ENCODE results near the gene ARL11. TPM values are rescaled to one million over a fixed set of nuclear protein-coding genes. Genes with fewer than 3 reads are reported as not detected.
"Not testable (repeated sequence)": the region's sequence is repeated elsewhere in the genome, so short reads cannot be mapped to it uniquely, and the experiment has no call there.

Gene ARL11
- polyA plus RNA-seq, 1 donor from 2014 or later: not detected

- no peaks in the 10 kb centered on the region for H3K36me3 ChIP-seq (ENCODE audit: insufficient read depth, low read length)
- no peak overlapping the region for H3K4me3 ChIP-seq (ENCODE audit: low read length)
- no peaks in the 10 kb centered on the region for H3K9me2 ChIP-seq (ENCODE audit: insufficient read depth, low read length)
- TF ChIP-seq POLR2AphosphoS5 (IDR thresholded peaks at IDR 0.05) (no peak), SMC3 (conservative IDR thresholded peaks at IDR 0.05; ENCODE audit: poor library complexity) (no peak), EZH2 (IDR thresholded peaks at IDR 0.05; ENCODE audit: borderline replicate concordance, insufficient read depth, low read length, poor library complexity, severe bottlenecking) (no peak), MXI1 (conservative IDR thresholded peaks at IDR 0.05; ENCODE audit: poor library complexity, severe bottlenecking) (no peak), RAD21 (conservative IDR thresholded peaks at IDR 0.05) (no peak), EP300 (conservative IDR thresholded peaks at IDR 0.05; ENCODE audit: poor library complexity, severe bottlenecking) (no peak), CTCF (IDR thresholded peaks at IDR 0.05; ENCODE audit: poor library complexity, severe bottlenecking) (no peak), REST (IDR thresholded peaks at IDR 0.05; ENCODE audit: borderline replicate concordance) (no peak)
- no peak overlapping the region for H3K27ac ChIP-seq (ENCODE audit: low read length)
- H3K4me2 ChIP-seq (ENCODE audit: low read length): no peak overlapping the region
- H3K9ac ChIP-seq (ENCODE audit: low read length): no peak overlapping the region
- no peak overlapping the region for H2AFZ ChIP-seq (ENCODE audit: low read depth, low read length)
- no peaks in the 10 kb centered on the region for H4K20me1 ChIP-seq (ENCODE audit: insufficient read depth)
- H3K79me2 ChIP-seq (replicated peaks; ENCODE audit: insufficient read depth, low read length): no peaks in the 10 kb centered on the region
- no peaks in the 10 kb centered on the region for H3K27me3 ChIP-seq (ENCODE audit: insufficient read depth, low read depth, low read length)
- no peaks in the 10 kb centered on the region for H3K9me3 ChIP-seq (ENCODE audit: low read length)
- no peaks in the 10 kb centered on the region for H3F3A ChIP-seq (ENCODE audit: insufficient read depth, low read length, poor library complexity, severe bottlenecking)
Measured at GRCh38 chr13:49587311-49587847, 40.9 kb upstream of the ARL11 start.

- H3K9ac ChIP-seq (ENCODE audit: low read length); H3K36me3 ChIP-seq (ENCODE audit: insufficient read depth, low read length); H4K20me1 ChIP-seq (ENCODE audit: insufficient read depth); H3K4me3 ChIP-seq (ENCODE audit: low read length); H3K4me2 ChIP-seq (ENCODE audit: low read length); H3F3A ChIP-seq (ENCODE audit: insufficient read depth, low read length, poor library complexity, severe bottlenecking); H3K9me2 ChIP-seq (ENCODE audit: insufficient read depth, low read length); H3K27ac ChIP-seq (ENCODE audit: low read length); H2AFZ ChIP-seq (ENCODE audit: low read depth, low read length); H3K27me3 ChIP-seq (ENCODE audit: insufficient read depth, low read depth, low read length); H3K79me2 ChIP-seq (replicated peaks; ENCODE audit: insufficient read depth, low read length); H3K9me3 ChIP-seq (ENCODE audit: low read length): not testable (repeated sequence)
Measured at GRCh38 chr13:49590714-49591113, 37.6 kb upstream of the ARL11 start.

GRCh38 chr13:49593876-49594275, 34.4 kb upstream of the ARL11 start:
- H4K20me1 ChIP-seq (ENCODE audit: insufficient read depth); H3K4me2 ChIP-seq (ENCODE audit: low read length); H3K79me2 ChIP-seq (replicated peaks; ENCODE audit: insufficient read depth, low read length); H3K9ac ChIP-seq (ENCODE audit: low read length); H3K36me3 ChIP-seq (ENCODE audit: insufficient read depth, low read length); H3K27ac ChIP-seq (ENCODE audit: low read length); H3K27me3 ChIP-seq (ENCODE audit: insufficient read depth, low read depth, low read length); H3K4me3 ChIP-seq (ENCODE audit: low read length); H3F3A ChIP-seq (ENCODE audit: insufficient read depth, low read length, poor library complexity, severe bottlenecking); H3K9me2 ChIP-seq (ENCODE audit: insufficient read depth, low read length); H3K9me3 ChIP-seq (ENCODE audit: low read length); H2AFZ ChIP-seq (ENCODE audit: low read depth, low read length): not testable (repeated sequence)

Measured in neural cell (in vitro differentiated cells).